ENCODE measurements around the gene PSTK. TPM values are rescaled to one million over a fixed set of nuclear protein-coding genes. Genes with fewer than 3 reads are reported as not detected.
A peak's percentile ranks its signal among the peaks of the same experiment; 100 is the strongest.

Gene PSTK
- total RNA-seq, 1 experiment from 2014 or later: 7.4 TPM

DNA sequence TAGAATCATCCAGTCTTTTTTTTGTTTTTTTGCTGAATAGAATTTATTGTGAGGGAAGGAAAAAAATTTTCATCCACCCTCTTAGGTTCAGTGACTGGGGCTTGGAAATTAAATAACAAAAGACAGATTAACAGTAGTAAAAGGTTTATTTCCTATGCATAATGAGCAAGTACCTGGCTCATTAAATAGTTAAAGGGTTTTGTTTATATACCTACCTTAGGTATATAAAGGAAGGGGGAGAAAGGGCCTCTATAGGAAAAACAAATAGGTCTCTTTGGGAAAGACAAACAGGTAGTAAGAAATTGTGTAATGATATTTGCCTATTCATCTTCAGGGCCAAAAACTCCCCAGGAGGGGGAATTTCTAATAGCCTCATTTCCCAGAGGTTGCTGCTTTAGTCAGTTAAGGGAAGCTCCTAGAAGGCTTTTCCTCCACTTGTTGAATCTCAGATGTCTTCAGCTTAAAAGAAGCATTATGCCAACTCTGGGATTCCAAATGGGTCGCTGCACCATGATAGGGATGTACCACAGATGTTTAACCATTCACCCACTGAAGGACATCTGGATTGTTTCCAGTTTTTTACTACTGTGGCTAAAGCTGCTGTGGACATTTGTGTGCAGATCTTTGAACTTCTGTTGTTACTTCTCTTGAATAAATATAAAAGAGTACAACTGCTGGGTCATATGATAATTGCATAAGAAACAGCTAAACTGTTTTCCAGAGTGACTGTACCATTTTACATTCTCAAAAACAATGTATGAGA is 39.9 kb downstream of the PSTK start:
- DNase-seq (ENCODE audit: low read depth): no peak

DNA sequence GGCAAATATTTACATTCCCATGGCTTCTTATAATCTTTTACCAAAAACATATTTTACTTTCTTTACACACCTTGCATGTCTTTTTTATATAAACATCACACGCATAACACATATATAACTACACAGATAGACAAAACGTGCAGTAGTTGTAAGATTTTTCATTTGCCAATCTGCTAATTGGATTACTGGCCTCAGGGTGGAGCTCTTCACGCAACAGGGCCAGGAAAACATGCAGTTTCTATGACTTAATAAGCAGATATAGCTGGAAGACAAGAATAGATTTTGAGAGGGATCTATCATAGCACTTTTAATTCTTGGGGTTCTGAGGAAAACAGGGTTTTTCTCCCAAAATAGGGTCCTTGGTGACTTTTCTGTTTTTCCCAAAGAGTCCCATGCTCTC is 41.3 kb downstream of the PSTK start:
- peak; percentile 7 for DNase-seq (ENCODE audit: low read depth)

DNA sequence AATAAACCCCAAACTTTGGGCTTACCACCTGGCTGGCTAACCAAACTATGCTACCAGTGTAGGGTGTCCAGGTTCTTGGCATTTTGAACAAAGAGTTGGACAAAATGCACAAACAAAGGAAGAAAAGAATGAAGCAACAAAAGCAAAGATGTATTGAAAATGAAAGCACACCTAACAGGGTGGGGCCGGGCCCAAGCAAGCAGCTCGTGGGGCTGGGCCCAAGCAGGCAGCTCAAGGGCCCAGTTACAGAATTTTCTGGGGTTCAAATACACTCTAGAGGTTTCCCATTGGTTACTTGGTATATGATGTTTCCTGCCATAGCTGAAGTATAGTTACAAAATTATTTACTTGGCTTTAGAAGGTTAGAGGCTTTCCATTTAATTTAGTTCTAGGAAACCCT is 44.3 kb downstream of the PSTK start:
- no peak for DNase-seq (ENCODE audit: low read depth)

DNA sequence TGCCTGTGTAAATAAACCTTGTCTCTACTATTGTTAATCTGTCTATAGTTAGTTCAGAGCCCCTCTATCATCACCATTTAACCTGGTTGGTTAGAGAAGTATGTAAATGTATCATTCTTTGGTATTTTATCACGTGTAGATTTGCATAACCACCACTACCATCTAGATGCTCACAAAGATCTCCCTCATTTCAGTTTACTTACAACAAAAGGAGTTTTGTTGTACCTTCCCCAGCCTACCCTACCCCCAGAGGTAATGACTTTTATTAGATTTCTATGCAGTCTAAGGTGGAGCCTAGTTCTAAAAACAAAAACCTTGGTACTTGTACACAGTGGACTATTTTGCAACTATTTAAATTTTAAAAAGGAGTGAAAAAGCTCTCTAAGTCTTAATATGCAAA is 46.1 kb downstream of the PSTK start:
- no peak for DNase-seq (ENCODE audit: low read depth)

DNA sequence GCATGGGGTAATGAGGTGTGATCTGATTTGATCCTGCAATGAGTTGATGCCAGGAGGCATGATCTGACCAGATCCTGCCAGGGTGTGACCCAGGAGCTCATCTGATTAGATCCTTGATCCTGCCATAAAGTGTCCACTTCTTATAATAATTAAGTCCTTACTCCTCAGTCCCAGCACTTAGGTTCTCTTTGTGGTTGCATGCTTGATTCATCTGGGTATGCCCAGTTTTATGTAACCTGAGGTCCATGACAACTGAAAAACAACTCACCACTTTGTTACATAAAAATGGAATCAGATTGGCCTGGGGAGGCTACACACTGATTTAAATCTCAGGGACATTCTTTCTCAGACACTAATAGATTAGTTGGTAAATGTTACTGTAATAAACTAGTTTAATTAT is 47.7 kb downstream of the PSTK start:
- DNase-seq (ENCODE audit: low read depth): peak; percentile 18

DNA sequence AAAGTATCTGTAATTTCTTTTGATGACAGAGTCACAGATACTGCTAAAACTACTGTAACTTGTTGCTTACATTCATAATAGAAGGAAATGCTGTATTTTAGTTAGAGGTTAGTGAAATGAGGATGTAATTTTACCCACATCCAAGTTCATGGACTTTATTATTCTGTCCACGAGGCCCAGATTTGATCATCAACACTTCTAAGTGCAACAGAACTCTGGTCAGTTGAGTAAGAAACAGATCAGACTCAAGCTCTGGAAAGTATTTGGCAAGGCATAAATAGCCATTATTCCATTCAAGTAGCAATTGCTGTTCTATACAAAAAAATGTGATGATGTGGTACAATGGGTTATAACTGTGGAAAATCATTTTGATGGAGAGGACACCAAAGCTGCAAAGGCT is 50.9 kb downstream of the PSTK start:
- no peak for DNase-seq (ENCODE audit: low read depth)

DNA sequence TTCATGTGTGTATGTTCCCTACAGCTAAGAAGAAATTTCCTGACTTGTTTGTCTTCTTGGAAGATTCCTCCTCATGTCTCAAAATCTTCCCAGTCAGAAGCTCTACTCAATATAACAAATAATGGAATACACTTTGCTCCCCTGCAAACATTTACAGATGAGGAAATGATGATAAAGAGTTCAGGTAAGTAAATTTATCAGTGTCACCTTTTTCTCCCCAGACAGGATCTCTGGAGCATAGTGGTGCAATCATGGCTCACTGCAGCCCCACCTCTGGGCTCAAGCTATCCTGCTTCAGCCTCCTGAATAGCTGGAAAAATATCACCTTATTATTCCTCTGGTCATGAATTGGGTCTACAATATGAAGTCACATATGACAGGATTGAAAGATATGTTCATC is 54.1 kb downstream of the PSTK start:
- no peak for DNase-seq (ENCODE audit: low read depth)

DNA sequence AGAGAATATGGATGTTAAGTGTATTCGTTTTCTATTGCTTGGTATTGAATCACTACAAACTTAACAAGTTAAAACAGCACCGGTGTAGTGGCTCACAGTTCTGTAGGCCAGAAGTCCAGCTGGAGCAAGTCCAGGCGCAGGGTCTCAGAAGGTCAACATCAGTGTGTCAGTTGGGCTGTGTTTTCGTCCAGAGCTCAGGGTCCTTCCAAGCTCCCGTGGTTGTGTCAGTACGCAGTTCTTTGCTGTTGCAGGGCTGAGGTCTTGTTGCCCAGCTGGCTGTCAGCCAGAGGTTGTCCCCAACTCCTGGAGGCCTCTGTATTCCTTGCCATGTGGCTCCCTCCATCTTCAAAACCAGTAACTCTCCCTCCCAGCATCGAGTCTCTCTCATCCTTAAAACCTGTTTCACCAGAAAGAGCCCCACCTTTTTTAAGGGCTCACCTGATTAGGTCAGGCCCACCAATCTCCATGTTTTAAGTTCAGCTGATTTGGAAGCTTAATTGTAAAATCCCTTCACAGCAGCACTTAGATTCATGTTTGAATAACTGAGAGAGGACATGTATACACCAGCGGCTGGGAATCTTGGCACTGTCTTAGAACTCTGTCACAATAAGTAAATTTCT is 55.4 kb downstream of the PSTK start:
- no peak for DNase-seq (ENCODE audit: low read depth)

DNA sequence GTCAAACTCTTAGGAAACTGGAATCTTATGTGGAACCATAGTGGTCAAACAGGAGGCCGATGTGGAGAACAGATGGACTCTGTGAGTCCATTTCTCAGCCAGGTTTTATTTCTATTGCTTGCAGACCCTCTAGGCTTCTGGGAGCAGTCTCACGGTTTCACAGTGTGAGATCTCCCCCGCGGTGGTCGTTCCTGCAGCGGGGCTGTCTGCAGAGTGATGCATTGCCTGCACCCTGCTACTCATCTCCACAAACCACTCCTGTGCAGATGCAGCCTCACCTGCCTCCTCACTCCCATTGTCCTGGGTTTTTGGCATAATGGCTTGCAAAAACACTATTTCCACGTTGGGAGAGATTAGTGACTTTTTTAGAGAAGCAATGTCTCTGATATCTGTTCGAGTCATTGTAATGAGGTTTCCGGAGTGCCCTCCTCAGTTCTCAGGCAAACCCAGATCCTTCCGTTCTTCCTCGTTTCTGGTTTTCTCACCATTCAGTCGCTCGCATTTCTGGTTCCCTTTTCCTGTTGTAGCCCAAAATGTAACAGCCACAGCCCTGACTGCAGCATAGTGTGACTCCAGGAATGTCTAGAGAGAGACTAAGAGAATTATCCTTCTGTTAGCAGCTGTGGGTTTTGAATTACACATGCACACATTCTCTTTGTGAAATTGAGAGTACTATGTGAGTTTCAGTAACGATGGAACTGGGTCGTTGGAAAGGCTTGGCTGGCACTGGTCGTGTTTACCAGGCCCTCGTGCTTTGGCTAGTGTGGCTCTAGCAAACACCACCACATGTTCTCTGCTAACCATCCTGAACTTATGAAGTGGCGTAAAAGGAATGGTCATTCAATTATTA is 58.8 kb downstream of the PSTK start:
- DNase-seq (ENCODE audit: low read depth): no peak

DNA sequence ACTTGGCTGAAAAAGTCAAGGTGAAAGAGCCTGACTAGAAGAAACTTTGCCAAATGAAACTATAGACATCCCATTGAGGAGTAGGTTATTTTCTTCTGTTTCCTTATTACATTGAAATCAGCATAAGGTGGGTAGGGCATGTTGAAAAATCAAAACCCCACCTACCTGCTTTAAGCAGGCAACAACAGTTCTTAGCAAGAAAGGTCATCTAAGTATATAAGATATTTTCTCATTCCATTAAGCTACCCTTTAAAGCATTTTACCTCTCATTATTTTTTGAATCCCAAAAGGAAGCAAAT is 59.4 kb downstream of the PSTK start:
- DNase-seq (ENCODE audit: low read depth): no peak

Other genes starting within 250 kb of the PSTK start
- gene CUZD1, start 134.5 kb upstream of the PSTK start, total RNA-seq (2014; rRNA removed; shearing (Covaris generic)): 0.48 and 0.59 TPM in 2 replicates
- 3.4 and 5.9 TPM in 2 replicates for gene FAM24B, start 100.8 kb upstream of the PSTK start, total RNA-seq (2014; rRNA removed; shearing (Covaris generic))
- not detected in 2 replicates for gene FAM24A, start 69.8 kb upstream of the PSTK start, total RNA-seq (2014; rRNA removed; shearing (Covaris generic))
- gene C10orf88, start 26.2 kb upstream of the PSTK start, total RNA-seq (2014; rRNA removed; shearing (Covaris generic)): 6.1 and 6.4 TPM in 2 replicates
- 2.6 and 4.4 TPM in 2 replicates for gene IKZF5, start 28.4 kb downstream of the PSTK start, total RNA-seq (2014; rRNA removed; shearing (Covaris generic))
- 3.8 and 4.2 TPM in 2 replicates for gene ACADSB, start 28.6 kb downstream of the PSTK start, total RNA-seq (2014; rRNA removed; shearing (Covaris generic))
- not detected in 2 replicates for gene HMX3, start 155.6 kb downstream of the PSTK start, total RNA-seq (2014; rRNA removed; shearing (Covaris generic))
- gene HMX2, start 167.7 kb downstream of the PSTK start, total RNA-seq (2014; rRNA removed; shearing (Covaris generic)): 0.10 TPM in 1 of 2 replicates, not detected in the other
- 234 and 262 TPM in 2 replicates for gene BUB3, start 174.0 kb downstream of the PSTK start, total RNA-seq (2014; rRNA removed; shearing (Covaris generic))